ELF-1 (cell line): ENCODE measurements around the gene RICTOR.
"Not testable (repeated sequence)": the region's sequence is repeated elsewhere in the genome, so short reads cannot be mapped to it uniquely, and the experiment has no call there.

ENCODE experiments used
- DNase-seq: peaks from one replicate; pipeline ENCODE4 v3.0.0-alpha.2; 2016; ENCODE audit warnings: low read depth, low spot score

The RICTOR gene

GRCh38 chr5:39014561-39014960, 59.6 kb downstream of the RICTOR start:
- no peak for DNase-seq

GRCh38 chr5:39013938-39014337, 60.3 kb downstream of the RICTOR start:
- no peak for DNase-seq

GRCh38 chr5:39010958-39011357, 63.2 kb downstream of the RICTOR start:
- not testable (repeated sequence) for DNase-seq

GRCh38 chr5:39009981-39010380, 64.2 kb downstream of the RICTOR start:
- no peak for DNase-seq

GRCh38 chr5:39009280-39009679, 64.9 kb downstream of the RICTOR start:
- no peak for DNase-seq

- no peak for DNase-seq
Observed at GRCh38 chr5:39006650-39007049, 67.5 kb downstream of the RICTOR start.

GRCh38 chr5:39005566-39006232, 68.5 kb downstream of the RICTOR start:
- DNase-seq, result no peak

- DNase-seq, result no peak
Observed at GRCh38 chr5:39001683-39002082, 72.5 kb downstream of the RICTOR start.

GRCh38 chr5:38999037-38999436, 75.2 kb downstream of the RICTOR start:
- no peak for DNase-seq

- no peak for DNase-seq
Observed at GRCh38 chr5:38997591-38997990, 76.6 kb downstream of the RICTOR start.

GRCh38 chr5:38996123-38996522, 78.1 kb downstream of the RICTOR start:
- DNase-seq, result no peak

- DNase-seq, result peak; percentile 49
Observed at GRCh38 chr5:38994324-38994927, 79.8 kb downstream of the RICTOR start.

- not testable (repeated sequence) for DNase-seq
Observed at GRCh38 chr5:38989974-38990719, 84.1 kb downstream of the RICTOR start.

GRCh38 chr5:38985909-38986452, 88.2 kb downstream of the RICTOR start:
- no peak for DNase-seq

- DNase-seq, result no peak
Observed at GRCh38 chr5:38979535-38979934, 94.7 kb downstream of the RICTOR start.

GRCh38 chr5:38978036-38978435, 96.2 kb downstream of the RICTOR start:
- DNase-seq, result no peak

- DNase-seq, result peak; percentile 4
Observed at GRCh38 chr5:38968665-38969064, 105.5 kb downstream of the RICTOR start.

- DNase-seq, result no peak
Observed at GRCh38 chr5:38961691-38962090, 112.5 kb downstream of the RICTOR start.

GRCh38 chr5:38953426-38954012, 120.7 kb downstream of the RICTOR start:
- no peak for DNase-seq

- DNase-seq, result no peak
Observed at GRCh38 chr5:38948501-38948900, 125.7 kb downstream of the RICTOR start.

- no peak for DNase-seq
Observed at GRCh38 chr5:38944282-38944681, 129.9 kb downstream of the RICTOR start.

GRCh38 chr5:38941912-38942311, 132.3 kb downstream of the RICTOR start:
- no peak for DNase-seq
